K562 (cell line): ENCODE results near the gene GSTM2. TPM values are rescaled to one million over a fixed set of nuclear protein-coding genes. Genes with fewer than 3 reads are reported as not detected.

Source experiments
- ATAC-seq: fragments of 200-7000 bp; cut with Tn5 transposase; 3 replicates; pipeline ENCODE4 v1.9.1; 2020; ENCODE audit warnings: moderate library complexity
- BruUV-seq: library from RNA; stranded (reverse); fragments of 400-500 nt; replicated peaks from 2 replicates; lab custom pipeline; 2021; lab: Mats Ljungman, UMichigan
- CTCF ChIA-PET: fragments of 300-600 bp; formaldehyde crosslinking; extraction: SDS; loops from one replicate; lab custom pipeline; 2021; ENCODE audit warnings: low intra/inter-chr PET ratio; lab: Yijun Ruan, JAX
- POLR2A ChIA-PET: fragments of 300-600, 350-650 bp; sonication (Branson Sonifier 250); formaldehyde crosslinking; extraction: SDS; loops from one replicate; lab custom pipeline; 2021; ENCODE audit warnings: antibody characterized with exemption, inconsistent platforms; lab: Yijun Ruan, JAX
- DNase-seq, 4 experiments: peaks; one replicate each; pipeline versions ENCODE4 v3.0.0 to v3.0.0-alpha.2; 2011 to 2018; ENCODE audit warnings: low spot score in 3 of 4, mixed read lengths in 3 of 4; ENCODE audit errors: extremely low read depth in 1 of 4
- FAIRE-seq: peaks from 2 replicates; lab custom pipeline; 2011; peaks lifted over from hg19 to GRCh38; lab: Jason Lieb, UNC
- H2AFZ ChIP-seq: 2 replicates; pipeline ENCODE4 v1.6.0; 2011; ENCODE audit warnings: low read depth, low read length, control low read depth, inconsistent platforms
- H3K27ac ChIP-seq: fragments of 200-600 bp; 3 replicates; pipeline ENCODE4 v1.8.0; 2011; ENCODE audit warnings: low read depth, mild to moderate bottlenecking, control low read depth, inconsistent platforms, low read length, moderate library complexity, mixed read lengths; ENCODE audit errors: extremely low read depth
- H3K27me3 ChIP-seq, 2 experiments: fragments of 300-600 bp in 1 of 2; 2 replicates in 1 of 2; 3 replicates in 1 of 2; pipeline versions ENCODE4 v1.6.0 to v1.8.0; 2011; ENCODE audit warnings: inconsistent platforms in 2 of 2, low read length in 2 of 2, mild to moderate bottlenecking in 1 of 2, mixed read lengths in 1 of 2, moderate library complexity in 1 of 2; ENCODE audit not compliant: control insufficient read depth in 2 of 2, insufficient read depth in 2 of 2
- H3K36me3 ChIP-seq: fragments of 300-600 bp; 3 replicates; pipeline ENCODE4 v1.8.0; 2011; ENCODE audit warnings: mild to moderate bottlenecking, low read length, inconsistent platforms; ENCODE audit not compliant: control insufficient read depth, insufficient read depth
- H3K4me1 ChIP-seq, 2 experiments: fragments of 200-600 bp in 1 of 2; replicated peaks in 1 of 2; 2 replicates in 1 of 2; 3 replicates in 1 of 2; pipeline versions ENCODE4 v1.5.1 to v1.8.0; 2011; ENCODE audit warnings: inconsistent platforms in 2 of 2, low read length in 2 of 2, mild to moderate bottlenecking in 1 of 2, mixed read lengths in 1 of 2, moderate library complexity in 1 of 2; ENCODE audit not compliant: control insufficient read depth in 2 of 2, insufficient read depth in 2 of 2
- H3K4me2 ChIP-seq: 2 replicates; pipeline ENCODE4 v1.6.1; 2011; ENCODE audit warnings: low read length, control low read depth, inconsistent platforms, mixed read lengths; ENCODE audit not compliant: insufficient read depth
- H3K4me3 ChIP-seq: fragments of 200-600 bp; sonication (generic), shearing (Covaris generic); 2 replicates; pipeline ENCODE4 v1.5.1; 2016; ENCODE audit warnings: control low read depth, inconsistent platforms
- H3K79me2 ChIP-seq: fragments of 200-600 bp; 3 replicates; pipeline ENCODE4 v1.8.0; 2011; ENCODE audit warnings: low read length, inconsistent platforms; ENCODE audit not compliant: control insufficient read depth, insufficient read depth
- H3K9ac ChIP-seq, 2 experiments: 2 replicates each; pipeline versions ENCODE4 v1.6.0 to v1.6.1; 2011; ENCODE audit warnings: low read depth in 2 of 2, low read length in 2 of 2, control low read depth in 1 of 2, inconsistent platforms in 1 of 2, mild to moderate bottlenecking in 1 of 2, mixed read lengths in 1 of 2; ENCODE audit not compliant: insufficient read depth in 1 of 2
- H3K9me1 ChIP-seq: one replicate; pipeline ENCODE4 v1.6.0; 2011; ENCODE audit warnings: inconsistent platforms, mild to moderate bottlenecking, low read length, moderate library complexity; ENCODE audit not compliant: control insufficient read depth, insufficient read depth
- H3K9me3 ChIP-seq: replicated peaks from 2 replicates; pipeline ENCODE4 v1.5.1; 2011; ENCODE audit warnings: low read depth, low read length, inconsistent platforms; ENCODE audit not compliant: control insufficient read depth, insufficient read depth
- H4K20me1 ChIP-seq: replicated peaks from 2 replicates; pipeline ENCODE4 v1.6.1; 2011; ENCODE audit warnings: low read length, inconsistent platforms, mixed read lengths; ENCODE audit not compliant: control insufficient read depth, insufficient read depth
- RHOXF2B ChIP-seq: fragments of 250-450 bp; sonication (Bioruptor Pico); conservative IDR thresholded peaks from 2 replicates; pipeline ENCODE4 v1.5.1; 2021
- WGBS: fragments of 100-300 bp; shearing (Covaris generic); methylation state at CpG from one replicate; pipeline ENCODE4 v1.1.6; 2016; ENCODE audit warnings: low coverage, mixed read lengths; ENCODE audit not compliant: insufficient coverage; ENCODE audit errors: missing lambda C conversion rate; 5-methylcytosine and 5-hydroxymethylcytosine counted together
- in situ Hi-C: fragments of 300-500 bp; cut with MboI; formaldehyde crosslinking; loops from 4 replicates; pipeline ENCODE4 v1.15.0; 2018; ENCODE audit warnings: inconsistent platforms, mixed read lengths
- intact Hi-C: fragments of 100-400 bp; cut with micrococcal nuclease; formaldehyde crosslinking; loops from 2 replicates; pipeline ENCODE4 v1.14.2; 2022
- polyA plus RNA-seq, 8 experiments: library from polyadenylated mRNA; depleted of rRNA in 4 of 8; stranded (reverse) in 5 of 8; unstranded in 3 of 8; fragments of >200 nt; fragmentation: Nextera tagmentation in 2 of 8; fragmentation: Illumina TruSeq in 1 of 8; extraction: Ambion mirVana in 2 of 8; extraction: Trizol in 1 of 8; gene quantifications; 2 replicates each; pipeline versions ENCODE4 v1.2.1 to v1.2.3, GENCODE V29; 2011 to 2014; ENCODE audit warnings: inconsistent platforms in 1 of 8, missing spikeins in 1 of 8
- total RNA-seq, 7 experiments: library from RNA; depleted of rRNA in 6 of 7; stranded (reverse); fragments of >200 nt in 6 of 7; fragmentation: Illumina TruSeq in 2 of 7; extraction: Trizol in 2 of 7; gene quantifications; 2 replicates each; pipeline versions ENCODE4 v1.2.1 to v1.2.3, GENCODE V29; 2011 to 2021; ENCODE audit warnings: low replicate concordance in 1 of 7
- TF ChIP-seq, protein P1 (sequence below): fragments of 450-650 bp; IDR thresholded peaks from one replicate; pipeline ENCODE4 v1.6.1; 2018; ENCODE audit warnings: mild to moderate bottlenecking, moderate library complexity; ENCODE audit not compliant: partially characterized antibody
- TF ChIP-seq, protein P2 (sequence below): sonication (generic); formaldehyde crosslinking; IDR thresholded peaks from 2 replicates; pipeline ENCODE4 v1.8.1; 2023; ENCODE audit warnings: mild to moderate bottlenecking, missing genetic modification reagents

Gene GSTM2
- total and polyA plus RNA-seq, 9 of the 15 experiments (the other 6 are each of a cell fraction or from before 2014, with no cell fraction given) = 1.6 to 15.1 (median 6.8) TPM

DNA sequence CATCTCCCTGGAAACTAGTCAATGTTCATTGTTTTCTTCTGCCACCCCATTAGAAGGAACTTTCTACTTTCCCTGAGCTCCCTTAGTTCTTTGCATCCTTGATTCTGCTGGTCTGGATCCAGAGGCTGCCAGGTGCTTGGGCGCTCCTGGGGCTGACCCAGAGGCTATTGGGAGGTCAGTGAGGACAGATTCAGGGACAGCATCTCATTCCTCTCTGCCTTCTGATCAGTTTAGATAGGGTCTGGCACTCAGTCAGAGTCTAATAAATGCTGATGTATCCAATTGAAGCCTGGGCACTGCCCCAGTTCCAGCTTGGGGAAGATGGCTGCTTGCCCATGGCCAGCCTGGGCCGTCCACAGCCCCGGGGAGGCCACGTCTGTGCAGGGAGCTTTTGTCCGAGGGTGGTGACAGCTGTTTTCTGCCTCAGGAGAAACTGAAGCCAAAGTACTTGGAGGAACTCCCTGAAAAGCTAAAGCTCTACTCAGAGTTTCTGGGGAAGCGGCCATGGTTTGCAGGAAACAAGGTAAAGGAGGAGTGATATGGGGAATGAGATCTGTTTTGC is 22.1 kb downstream of the GSTM2 start:
- no peak overlapping the region for H3K27ac ChIP-seq
- TF ChIP-seq, protein P1, sequence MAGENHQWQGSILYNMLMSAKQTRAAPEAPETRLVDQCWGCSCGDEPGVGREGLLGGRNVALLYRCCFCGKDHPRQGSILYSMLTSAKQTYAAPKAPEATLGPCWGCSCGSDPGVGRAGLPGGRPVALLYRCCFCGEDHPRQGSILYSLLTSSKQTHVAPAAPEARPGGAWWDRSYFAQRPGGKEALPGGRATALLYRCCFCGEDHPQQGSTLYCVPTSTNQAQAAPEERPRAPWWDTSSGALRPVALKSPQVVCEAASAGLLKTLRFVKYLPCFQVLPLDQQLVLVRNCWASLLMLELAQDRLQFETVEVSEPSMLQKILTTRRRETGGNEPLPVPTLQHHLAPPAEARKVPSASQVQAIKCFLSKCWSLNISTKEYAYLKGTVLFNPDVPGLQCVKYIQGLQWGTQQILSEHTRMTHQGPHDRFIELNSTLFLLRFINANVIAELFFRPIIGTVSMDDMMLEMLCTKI = no peak
- no peak for TF ChIP-seq RHOXF2B
- TF ChIP-seq, protein P2, sequence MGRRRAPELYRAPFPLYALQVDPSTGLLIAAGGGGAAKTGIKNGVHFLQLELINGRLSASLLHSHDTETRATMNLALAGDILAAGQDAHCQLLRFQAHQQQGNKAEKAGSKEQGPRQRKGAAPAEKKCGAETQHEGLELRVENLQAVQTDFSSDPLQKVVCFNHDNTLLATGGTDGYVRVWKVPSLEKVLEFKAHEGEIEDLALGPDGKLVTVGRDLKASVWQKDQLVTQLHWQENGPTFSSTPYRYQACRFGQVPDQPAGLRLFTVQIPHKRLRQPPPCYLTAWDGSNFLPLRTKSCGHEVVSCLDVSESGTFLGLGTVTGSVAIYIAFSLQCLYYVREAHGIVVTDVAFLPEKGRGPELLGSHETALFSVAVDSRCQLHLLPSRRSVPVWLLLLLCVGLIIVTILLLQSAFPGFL (CRISPR knock-in tag) = no peak
- no TSS peak for BruUV-seq
- H4K20me1 ChIP-seq = no peaks in the 10 kb centered on the region
- FAIRE-seq = no peak
- H3K79me2 ChIP-seq = no peaks in the 10 kb centered on the region
- intact Hi-C loops (no loop called here), in situ Hi-C loops (no loop called here)
- no peak for ATAC-seq
- no peak for DNase-seq
- no peak overlapping the region for H3K4me3 ChIP-seq
- H3K9me1 ChIP-seq = no peaks in the 10 kb centered on the region
- no peaks in the 10 kb centered on the region for H3K27me3 ChIP-seq
- H3K4me2 ChIP-seq = no peak overlapping the region
- WGBS = no CpG with 5 or more reads among the region's 6 CpGs
- POLR2A ChIA-PET = no interaction called here
- no peak overlapping the region for H3K9ac ChIP-seq
- H2AFZ ChIP-seq = no peak overlapping the region
- no peaks in the 10 kb centered on the region for H3K4me1 ChIP-seq
- CTCF ChIA-PET = no interaction called here
- H3K36me3 ChIP-seq = no peaks in the 10 kb centered on the region
- H3K9me3 ChIP-seq = no peaks in the 10 kb centered on the region
